K562 (cell line): ENCODE measurements around the gene SHB. TPM values are rescaled to one million over a fixed set of nuclear protein-coding genes. Genes with fewer than 3 reads are reported as not detected.
A peak's percentile ranks its signal among the peaks of the same experiment; 100 is the strongest.

Source experiments
- BMI1 ChIP-seq: fragments of 150-350 bp; IDR thresholded peaks from 2 replicates; pipeline ENCODE4 v1.6.1; 2014; ENCODE audit warnings: low read length
- CBX2 ChIP-seq: fragments of 200-600 bp; sonication (generic); IDR thresholded peaks from one replicate; pipeline ENCODE4 v1.6.1; 2012; ENCODE audit warnings: mild to moderate bottlenecking, low read length, inconsistent platforms; ENCODE audit not compliant: insufficient read depth, poor library complexity, severe bottlenecking
- CBX3 ChIP-seq, 2 experiments: IDR thresholded peaks; 1 replicate in 1 of 2; 2 replicates in 1 of 2; pipeline ENCODE4 v1.6.1; 2012; ENCODE audit warnings: inconsistent platforms in 2 of 2, low read length in 2 of 2, borderline replicate concordance in 1 of 2, control low read depth in 1 of 2
- E2F3 ChIP-seq: fragments of 250-450 bp; sonication (Bioruptor Pico); IDR thresholded peaks from 2 replicates; pipeline ENCODE4 v1.4.0; 2020; ENCODE audit warnings: mild to moderate bottlenecking
- EGR1 ChIP-seq: fragments of 450-650 bp; conservative IDR thresholded peaks from 2 replicates; pipeline ENCODE4 v1.6.1; 2017; ENCODE audit warnings: mild to moderate bottlenecking
- HDGF ChIP-seq: fragments of 450-650 bp; IDR thresholded peaks from 2 replicates; pipeline ENCODE4 v1.6.1; 2016
- HMGN3 ChIP-seq: IDR thresholded peaks from 2 replicates; pipeline ENCODE4 v1.6.1; 2011; ENCODE audit warnings: borderline replicate concordance, low read depth, mild to moderate bottlenecking, mixed read lengths, low read length; ENCODE audit not compliant: insufficient read length; ENCODE audit errors: extremely low read depth
- KAT2B ChIP-seq: IDR thresholded peaks from one replicate; pipeline ENCODE4 v1.6.1; 2012; ENCODE audit warnings: low read depth, mild to moderate bottlenecking, control low read depth, inconsistent platforms, low read length, moderate library complexity
- NFIC ChIP-seq: fragments of 450-650 bp; IDR thresholded peaks from 2 replicates; pipeline ENCODE4 v1.6.1; 2017; ENCODE audit warnings: mild to moderate bottlenecking, inconsistent platforms
- NFRKB ChIP-seq: fragments of 450-650 bp; IDR thresholded peaks from 2 replicates; pipeline ENCODE4 v1.6.1; 2016; ENCODE audit warnings: low read depth
- NR1H2 ChIP-seq: sonication (generic); formaldehyde crosslinking; IDR thresholded peaks from 2 replicates; pipeline ENCODE4 v1.4.0; 2020; ENCODE audit warnings: mild to moderate bottlenecking, missing genetic modification reagents
- PPARD ChIP-seq: fragments of 250-450 bp; sonication (Bioruptor Pico); IDR thresholded peaks from 2 replicates; pipeline ENCODE4 v1.8.0; 2022; ENCODE audit warnings: inconsistent platforms, mild to moderate bottlenecking, moderate library complexity
- RB1 ChIP-seq: fragments of 450-650 bp; IDR thresholded peaks from 2 replicates; pipeline ENCODE4 v1.6.1; 2017; ENCODE audit warnings: low read depth, mild to moderate bottlenecking
- RBM22 ChIP-seq: fragments of 200-400 bp; formaldehyde crosslinking; IDR thresholded peaks from 2 replicates; pipeline ENCODE4 v1.6.1; 2018; ENCODE audit warnings: low read length, low read depth; ENCODE audit not compliant: poor library complexity, severe bottlenecking
- SETDB1 ChIP-seq: IDR thresholded peaks from one replicate; pipeline ENCODE4 v1.6.1; 2012; ENCODE audit warnings: low read length, control low read depth, inconsistent platforms
- SMAD4 ChIP-seq: fragments of 250-450 bp; sonication (Bioruptor Pico); conservative IDR thresholded peaks from 2 replicates; pipeline ENCODE4 v1.8.0; 2021; ENCODE audit warnings: inconsistent platforms, mild to moderate bottlenecking, moderate library complexity
- SPI1 ChIP-seq: IDR thresholded peaks from 2 replicates; pipeline ENCODE4 v1.6.1; 2011; ENCODE audit warnings: low read depth, low read length, control low read depth, borderline replicate concordance
- TEAD2 ChIP-seq: fragments of 450-650 bp; IDR thresholded peaks from 2 replicates; pipeline ENCODE4 v1.6.1; 2016; ENCODE audit warnings: missing genetic modification characterization, control low read depth, missing compliant biosample characterization
- TFAM ChIP-seq: fragments of 250-450 bp; sonication (Bioruptor Pico); conservative IDR thresholded peaks from 2 replicates; pipeline ENCODE4 v1.5.0; 2021; ENCODE audit warnings: mild to moderate bottlenecking, moderate library complexity
- THRAP3 ChIP-seq: fragments of 450-650 bp; IDR thresholded peaks from 2 replicates; pipeline ENCODE4 v1.6.1; 2016; ENCODE audit warnings: mild to moderate bottlenecking, inconsistent platforms, borderline replicate concordance
- ZFP36 ChIP-seq: fragments of 150-350 bp; IDR thresholded peaks from 2 replicates; pipeline ENCODE4 v1.6.1; 2018; ENCODE audit warnings: low read length, low read depth; ENCODE audit not compliant: partially characterized antibody
- ZKSCAN1 ChIP-seq: fragments of 150-350 bp; IDR thresholded peaks from 2 replicates; pipeline ENCODE4 v1.6.1; 2016; ENCODE audit warnings: low read depth, low read length
- ZNF436 ChIP-seq: fragments of 250-450, 450-650 bp; sonication (Bioruptor Pico); formaldehyde crosslinking; IDR thresholded peaks from 2 replicates; pipeline ENCODE4 v1.7.0; 2020; ENCODE audit warnings: mild to moderate bottlenecking
- ZNF445 ChIP-seq: fragments of 250-450 bp; sonication (Bioruptor Pico); IDR thresholded peaks from 2 replicates; pipeline ENCODE4 v1.4.0; 2020; ENCODE audit warnings: low read depth, mild to moderate bottlenecking, moderate library complexity
- ZZZ3 ChIP-seq: fragments of 450-650 bp; IDR thresholded peaks from 2 replicates; pipeline ENCODE4 v1.6.1; 2016; ENCODE audit warnings: antibody characterized with exemption, mild to moderate bottlenecking, moderate library complexity
- polyA plus RNA-seq, 8 experiments: library from polyadenylated mRNA; depleted of rRNA in 4 of 8; stranded (reverse) in 5 of 8; unstranded in 3 of 8; fragments of >200 nt; fragmentation: Nextera tagmentation in 2 of 8; fragmentation: Illumina TruSeq in 1 of 8; extraction: Ambion mirVana in 2 of 8; extraction: Trizol in 1 of 8; gene quantifications; 2 replicates each; pipeline versions ENCODE4 v1.2.1 to v1.2.3, GENCODE V29; 2011 to 2014; ENCODE audit warnings: inconsistent platforms in 1 of 8, missing spikeins in 1 of 8
- total RNA-seq, 7 experiments: library from RNA; depleted of rRNA in 6 of 7; stranded (reverse); fragments of >200 nt in 6 of 7; fragmentation: Illumina TruSeq in 2 of 7; extraction: Trizol in 2 of 7; gene quantifications; 2 replicates each; pipeline versions ENCODE4 v1.2.1 to v1.2.3, GENCODE V29; 2011 to 2021; ENCODE audit warnings: low replicate concordance in 1 of 7
- TF ChIP-seq, protein P1 (sequence below): fragments of 450-650 bp; conservative IDR thresholded peaks from 2 replicates; pipeline ENCODE4 v1.6.1; 2016; ENCODE audit warnings: missing genetic modification characterization, low read depth, mild to moderate bottlenecking, missing compliant biosample characterization, moderate library complexity
- TF ChIP-seq, protein P2 (sequence below): fragments of 250-450 bp; sonication (Bioruptor Pico); IDR thresholded peaks from 2 replicates; pipeline ENCODE4 v1.4.0; 2020; ENCODE audit warnings: mild to moderate bottlenecking, moderate library complexity

SHB gene
- total and polyA plus RNA-seq, 9 of the 15 experiments (the other 6 are each of a cell fraction or from before 2014, with no cell fraction given): 0.78 to 16.0 (median 5.3) TPM

DNA sequence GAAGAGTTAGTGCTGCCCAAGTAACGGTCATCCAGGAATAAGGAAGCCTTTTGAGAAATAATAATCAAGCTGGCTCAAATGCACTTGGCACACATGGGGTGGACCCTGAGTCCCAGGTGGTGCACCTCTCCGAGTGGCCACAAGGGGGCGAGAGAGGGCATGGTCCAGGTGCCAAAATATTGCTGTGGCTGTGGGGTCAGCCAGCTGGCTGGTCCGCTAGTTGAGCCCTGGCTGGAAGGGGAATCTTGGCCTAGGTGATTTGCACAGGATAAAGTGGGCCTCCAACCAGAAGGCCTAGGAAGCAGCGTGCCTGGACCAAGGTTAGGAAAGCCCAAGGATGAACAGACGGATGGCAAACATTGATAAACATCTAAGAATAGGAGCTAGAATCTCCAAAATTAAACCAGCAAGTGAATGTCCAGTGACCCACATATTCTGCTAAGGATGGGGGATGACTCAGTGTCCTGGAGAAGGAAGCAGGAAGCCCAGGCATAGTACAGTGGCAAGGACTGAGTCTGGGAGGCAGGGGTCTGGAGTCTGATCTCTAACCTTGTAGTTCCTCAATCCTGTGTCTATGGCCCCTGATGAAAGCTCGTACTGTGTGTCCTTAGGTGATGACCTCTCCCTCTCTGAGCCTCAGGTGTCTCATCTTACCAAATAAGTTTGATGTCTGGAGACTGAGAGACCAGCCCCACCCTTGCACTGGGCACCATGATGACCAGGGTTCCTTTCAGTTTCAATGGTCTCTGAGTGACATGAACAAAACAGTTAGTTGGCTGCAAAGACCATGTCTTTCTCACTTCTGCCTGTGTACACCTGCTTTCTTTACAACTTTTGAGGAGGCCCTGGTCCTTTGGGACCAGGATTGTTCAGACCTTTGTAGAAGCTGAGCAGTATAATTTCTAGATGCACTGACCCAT lies 19.2 kb upstream of the SHB start (continued):
- TF ChIP-seq NFRKB: no peak
- TF ChIP-seq CBX3 (IDR thresholded peaks at IDR 0.05; ENCODE audit: borderline replicate concordance in 1 of 2, low read length in 2 of 2): no peak
- no peak for TF ChIP-seq ZKSCAN1
- TF ChIP-seq ZNF445 (CRISPR knock-in tag): no peak
- TF ChIP-seq PPARD (CRISPR knock-in tag): no peak
- TF ChIP-seq BMI1: peak; percentile 58; the same call in 1 of the 2 replicates
- TF ChIP-seq HMGN3: no peak
- TF ChIP-seq TFAM (CRISPR knock-in tag): no peak
- TF ChIP-seq ZNF436 (CRISPR knock-in tag): no peak
- no peak for TF ChIP-seq HDGF
- TF ChIP-seq NFIC: peak; percentile 58
- TF ChIP-seq THRAP3: no peak
- no peak for TF ChIP-seq SMAD4 (CRISPR knock-in tag)
- TF ChIP-seq CBX2: no peak
- TF ChIP-seq, protein P1, sequence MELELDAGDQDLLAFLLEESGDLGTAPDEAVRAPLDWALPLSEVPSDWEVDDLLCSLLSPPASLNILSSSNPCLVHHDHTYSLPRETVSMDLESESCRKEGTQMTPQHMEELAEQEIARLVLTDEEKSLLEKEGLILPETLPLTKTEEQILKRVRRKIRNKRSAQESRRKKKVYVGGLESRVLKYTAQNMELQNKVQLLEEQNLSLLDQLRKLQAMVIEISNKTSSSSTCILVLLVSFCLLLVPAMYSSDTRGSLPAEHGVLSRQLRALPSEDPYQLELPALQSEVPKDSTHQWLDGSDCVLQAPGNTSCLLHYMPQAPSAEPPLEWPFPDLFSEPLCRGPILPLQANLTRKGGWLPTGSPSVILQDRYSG (tag): no peak
- TF ChIP-seq, protein P2, sequence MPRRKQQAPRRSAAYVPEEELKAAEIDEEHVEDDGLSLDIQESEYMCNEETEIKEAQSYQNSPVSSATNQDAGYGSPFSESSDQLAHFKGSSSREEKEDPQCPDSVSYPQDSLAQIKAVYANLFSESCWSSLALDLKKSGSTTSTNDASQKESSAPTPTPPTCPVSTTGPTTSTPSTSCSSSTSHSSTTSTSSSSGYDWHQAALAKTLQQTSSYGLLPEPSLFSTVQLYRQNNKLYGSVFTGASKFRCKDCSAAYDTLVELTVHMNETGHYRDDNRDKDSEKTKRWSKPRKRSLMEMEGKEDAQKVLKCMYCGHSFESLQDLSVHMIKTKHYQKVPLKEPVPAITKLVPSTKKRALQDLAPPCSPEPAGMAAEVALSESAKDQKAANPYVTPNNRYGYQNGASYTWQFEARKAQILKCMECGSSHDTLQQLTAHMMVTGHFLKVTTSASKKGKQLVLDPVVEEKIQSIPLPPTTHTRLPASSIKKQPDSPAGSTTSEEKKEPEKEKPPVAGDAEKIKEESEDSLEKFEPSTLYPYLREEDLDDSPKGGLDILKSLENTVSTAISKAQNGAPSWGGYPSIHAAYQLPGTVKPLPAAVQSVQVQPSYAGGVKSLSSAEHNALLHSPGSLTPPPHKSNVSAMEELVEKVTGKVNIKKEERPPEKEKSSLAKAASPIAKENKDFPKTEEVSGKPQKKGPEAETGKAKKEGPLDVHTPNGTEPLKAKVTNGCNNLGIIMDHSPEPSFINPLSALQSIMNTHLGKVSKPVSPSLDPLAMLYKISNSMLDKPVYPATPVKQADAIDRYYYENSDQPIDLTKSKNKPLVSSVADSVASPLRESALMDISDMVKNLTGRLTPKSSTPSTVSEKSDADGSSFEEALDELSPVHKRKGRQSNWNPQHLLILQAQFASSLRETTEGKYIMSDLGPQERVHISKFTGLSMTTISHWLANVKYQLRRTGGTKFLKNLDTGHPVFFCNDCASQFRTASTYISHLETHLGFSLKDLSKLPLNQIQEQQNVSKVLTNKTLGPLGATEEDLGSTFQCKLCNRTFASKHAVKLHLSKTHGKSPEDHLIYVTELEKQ (CRISPR knock-in tag): no peak
- TF ChIP-seq EGR1: no peak
- no peak for TF ChIP-seq SPI1
- no peak for TF ChIP-seq KAT2B
- TF ChIP-seq RBM22: no peak
- no peak for TF ChIP-seq TEAD2 (tag)
- TF ChIP-seq RB1: peak; percentile 57; the same call in 1 of the 2 replicates
- no peak for TF ChIP-seq ZZZ3
- no peak for TF ChIP-seq NR1H2
- no peak for TF ChIP-seq E2F3 (CRISPR knock-in tag)
- TF ChIP-seq SETDB1: no peak
- peak; percentile 62 for TF ChIP-seq ZFP36
